ENCODE measurements around the gene KLRK1. TPM values are rescaled to one million over a fixed set of nuclear protein-coding genes. Genes with fewer than 3 reads are reported as not detected.
A peak's percentile ranks its signal among the peaks of the same experiment; 100 is the strongest.
"Not testable (repeated sequence)": the region's sequence is repeated elsewhere in the genome, so short reads cannot be mapped to it uniquely, and the experiment has no call there.

KLRK1 gene
- total and polyA plus RNA-seq, 2 donors (not counting 1 experiment from before 2014, with no cell fraction given) = 0.84 to 2.1 TPM

DNA sequence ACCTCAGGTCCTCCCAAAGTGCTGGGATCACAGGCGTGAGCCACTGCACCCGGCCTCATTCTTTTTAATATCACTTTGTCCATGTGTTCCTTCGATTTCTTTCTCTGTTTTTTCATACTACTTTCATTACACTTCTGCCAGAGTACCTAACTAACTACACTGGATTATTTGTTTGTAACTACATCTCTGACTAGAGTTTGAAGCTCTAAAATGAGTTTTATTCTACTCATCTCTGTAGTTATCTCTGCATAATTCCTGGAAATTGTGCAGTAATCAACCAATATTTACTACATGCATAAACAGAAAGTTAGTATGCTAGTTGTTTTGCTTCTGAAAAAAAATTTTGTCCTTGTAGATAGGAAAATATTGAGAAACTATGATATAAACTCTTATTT lies 15.2 kb downstream of the KLRK1 start:
- Histone ChIP-seq H3K27ac (ENCODE audit: low read length in 2 of 2) (no peak overlapping the region), H3K79me2 (ENCODE audit: control insufficient read depth, insufficient read depth, low read length) (no peaks in the 10 kb centered on the region), H3K4me2 (replicated peaks; ENCODE audit: low read depth, low read length, poor library complexity, severe bottlenecking) (no peak overlapping the region), H3K36me3 (replicated peaks in 1 of 2; ENCODE audit: control extremely low read depth in 1 of 2, control insufficient read depth in 1 of 2, extremely low read depth in 1 of 2, insufficient read depth in 2 of 2, low read length in 1 of 2) (no peaks in the 10 kb centered on the region), H3K9me3 (ENCODE audit: control extremely low read depth in 1 of 3, control insufficient read depth in 2 of 3, insufficient read depth in 1 of 3, low read length in 2 of 3) (peaks cover 0 to 3% (median 0%) of the 10 kb centered on the region in 3 donors), H3K4me1 (ENCODE audit: control insufficient read depth in 2 of 2, insufficient read depth in 2 of 2, low read length in 2 of 2) (peaks cover 7 to 15% of the 10 kb centered on the region in 2 donors), H3K4me3 (ENCODE audit: control extremely low read depth in 1 of 5, extremely low read depth in 1 of 5, insufficient read depth in 1 of 5, low read depth in 2 of 5, low read length in 4 of 5) (no peak overlapping the region), H3K9ac (ENCODE audit: low read length) (no peak overlapping the region), H4K20me1 (ENCODE audit: control insufficient read depth, insufficient read depth, low read length, poor library complexity, severe bottlenecking) (no peaks in the 10 kb centered on the region), H3K27me3 (replicated peaks in 1 of 4; ENCODE audit: control extremely low read depth in 1 of 4, control insufficient read depth in 3 of 4, insufficient read depth in 4 of 4, low read length in 3 of 4) (no peaks in the 10 kb centered on the region), H2AFZ (ENCODE audit: insufficient read depth, low read depth, low read length, poor library complexity, severe bottlenecking) (no peak overlapping the region)
- H3K9me3 Mint-ChIP-seq (ENCODE audit: insufficient read depth) = no peaks in the 10 kb centered on the region
- TF ChIP-seq, protein P1, sequence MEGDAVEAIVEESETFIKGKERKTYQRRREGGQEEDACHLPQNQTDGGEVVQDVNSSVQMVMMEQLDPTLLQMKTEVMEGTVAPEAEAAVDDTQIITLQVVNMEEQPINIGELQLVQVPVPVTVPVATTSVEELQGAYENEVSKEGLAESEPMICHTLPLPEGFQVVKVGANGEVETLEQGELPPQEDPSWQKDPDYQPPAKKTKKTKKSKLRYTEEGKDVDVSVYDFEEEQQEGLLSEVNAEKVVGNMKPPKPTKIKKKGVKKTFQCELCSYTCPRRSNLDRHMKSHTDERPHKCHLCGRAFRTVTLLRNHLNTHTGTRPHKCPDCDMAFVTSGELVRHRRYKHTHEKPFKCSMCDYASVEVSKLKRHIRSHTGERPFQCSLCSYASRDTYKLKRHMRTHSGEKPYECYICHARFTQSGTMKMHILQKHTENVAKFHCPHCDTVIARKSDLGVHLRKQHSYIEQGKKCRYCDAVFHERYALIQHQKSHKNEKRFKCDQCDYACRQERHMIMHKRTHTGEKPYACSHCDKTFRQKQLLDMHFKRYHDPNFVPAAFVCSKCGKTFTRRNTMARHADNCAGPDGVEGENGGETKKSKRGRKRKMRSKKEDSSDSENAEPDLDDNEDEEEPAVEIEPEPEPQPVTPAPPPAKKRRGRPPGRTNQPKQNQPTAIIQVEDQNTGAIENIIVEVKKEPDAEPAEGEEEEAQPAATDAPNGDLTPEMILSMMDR (IDR thresholded peaks at IDR 0.05) = no peak
- TF ChIP-seq EZH2 (IDR thresholded peaks at IDR 0.05; ENCODE audit: borderline replicate concordance, insufficient read depth, low read depth, low read length, poor library complexity, severe bottlenecking) = no peak
- intact Hi-C loops (cut with micrococcal nuclease) = no loop called here
- ATAC-seq (ENCODE audit: low read depth) = no peak
- H3K4me3 Mint-ChIP-seq = no peak overlapping the region
- no peak for DNase-seq
- ChIA-PET POLR2A (no interaction called here), CTCF (no interaction called here)
- WGBS (ENCODE audit: insufficient coverage) = 100% methylated on average over 1 of the region's 3 CpGs
- no peaks in the 10 kb centered on the region for H3K27me3 Mint-ChIP-seq
- peaks cover 12% of the 10 kb centered on the region for H3K4me1 Mint-ChIP-seq
- no peak overlapping the region for H3K27ac Mint-ChIP-seq

DNA sequence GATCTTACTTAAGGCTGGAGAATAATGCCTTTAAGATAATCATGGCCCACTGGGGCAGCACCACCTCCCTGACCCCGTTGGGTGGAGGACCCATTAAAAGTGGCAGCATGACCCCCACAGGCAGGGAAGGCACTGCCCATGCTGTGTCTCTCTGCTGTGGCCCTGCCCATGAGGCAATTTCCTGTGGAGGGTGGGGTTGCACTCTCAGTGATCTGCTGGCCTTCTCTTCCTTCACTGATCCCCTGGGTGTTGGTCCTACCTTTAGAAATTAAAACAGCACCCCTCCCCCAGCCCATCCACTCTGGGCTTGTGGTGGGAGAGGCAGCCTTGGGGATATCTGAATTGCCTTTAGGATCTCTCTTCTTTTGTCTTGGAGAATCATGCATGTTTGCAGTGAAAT lies 17.3 kb downstream of the KLRK1 start:
- Histone ChIP-seq H3K4me3 (ENCODE audit: control extremely low read depth in 1 of 5, extremely low read depth in 1 of 5, insufficient read depth in 1 of 5, low read depth in 2 of 5, low read length in 4 of 5) (no peak overlapping the region), H3K9me3 (ENCODE audit: control extremely low read depth in 1 of 3, control insufficient read depth in 2 of 3, insufficient read depth in 1 of 3, low read length in 2 of 3) (peaks cover 0 to 7% (median 0%) of the 10 kb centered on the region in 3 donors), H3K4me1 (ENCODE audit: control insufficient read depth in 2 of 2, insufficient read depth in 2 of 2, low read length in 2 of 2) (peaks cover 7 to 15% of the 10 kb centered on the region in 2 donors), H4K20me1 (ENCODE audit: control insufficient read depth, insufficient read depth, low read length, poor library complexity, severe bottlenecking) (no peaks in the 10 kb centered on the region), H3K79me2 (ENCODE audit: control insufficient read depth, insufficient read depth, low read length) (peaks cover 5% of the 10 kb centered on the region), H3K9ac (ENCODE audit: low read length) (no peak overlapping the region), H2AFZ (ENCODE audit: insufficient read depth, low read depth, low read length, poor library complexity, severe bottlenecking) (peak overlapping the region; percentile 18), H3K4me2 (replicated peaks; ENCODE audit: low read depth, low read length, poor library complexity, severe bottlenecking) (peak overlapping the region; percentile 26), H3K27me3 (replicated peaks in 1 of 4; ENCODE audit: control extremely low read depth in 1 of 4, control insufficient read depth in 3 of 4, insufficient read depth in 4 of 4, low read length in 3 of 4) (no peaks in the 10 kb centered on the region), H3K27ac (ENCODE audit: low read length in 2 of 2) (peak overlapping the region in 1 of 2 donors; percentile 47), H3K36me3 (replicated peaks in 1 of 2; ENCODE audit: control extremely low read depth in 1 of 2, control insufficient read depth in 1 of 2, extremely low read depth in 1 of 2, insufficient read depth in 2 of 2, low read length in 1 of 2) (no peaks in the 10 kb centered on the region)
- 80% methylated on average over 1 of the region's 1 CpG for WGBS (ENCODE audit: insufficient coverage)
- no peaks in the 10 kb centered on the region for H3K27me3 Mint-ChIP-seq
- H3K27ac Mint-ChIP-seq = no peak overlapping the region
- ChIA-PET CTCF (no interaction called here), POLR2A (no interaction called here)
- DNase-seq (no peak), ATAC-seq (ENCODE audit: low read depth) (no peak)
- no peak overlapping the region for H3K4me3 Mint-ChIP-seq
- H3K9me3 Mint-ChIP-seq (ENCODE audit: insufficient read depth) = no peaks in the 10 kb centered on the region
- intact Hi-C loops (cut with micrococcal nuclease) = no loop called here
- TF ChIP-seq, protein P1 (IDR thresholded peaks at IDR 0.05) = no peak
- TF ChIP-seq EZH2 (IDR thresholded peaks at IDR 0.05; ENCODE audit: borderline replicate concordance, insufficient read depth, low read depth, low read length, poor library complexity, severe bottlenecking) = no peak
- H3K4me1 Mint-ChIP-seq = peaks cover 12% of the 10 kb centered on the region

DNA sequence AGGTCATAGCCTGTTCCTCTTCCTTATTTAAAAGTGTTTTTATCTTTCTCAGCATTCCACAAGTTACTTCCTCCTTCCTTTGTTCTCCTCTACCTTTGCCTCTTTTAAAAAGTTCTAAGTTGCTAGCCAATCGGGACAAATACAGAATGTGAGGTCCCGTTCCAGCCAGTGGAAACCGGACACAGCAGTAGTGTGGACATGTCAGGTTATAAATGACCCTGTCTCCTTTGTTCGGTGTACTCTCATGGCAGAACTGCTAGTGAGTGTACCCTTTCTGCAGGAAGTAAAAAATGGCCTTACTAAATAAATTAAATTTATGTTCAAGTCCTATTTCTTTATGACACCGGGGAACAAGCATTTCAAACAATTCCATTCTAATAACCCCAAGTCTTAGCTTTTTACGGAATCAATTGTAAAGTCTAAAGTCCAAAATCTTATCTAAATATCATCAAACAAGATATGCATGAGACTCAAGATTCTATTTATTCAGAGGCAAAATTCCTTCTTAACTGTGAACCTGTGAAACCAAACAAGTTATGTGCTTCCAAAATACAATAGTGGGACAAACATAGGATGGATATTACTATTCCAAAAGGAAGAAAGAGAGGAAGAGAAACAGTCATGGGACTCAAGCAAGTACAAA lies 17.8 kb downstream of the KLRK1 start:
- H4K20me1 ChIP-seq (ENCODE audit: control insufficient read depth, insufficient read depth, low read length, poor library complexity, severe bottlenecking); H3K9ac ChIP-seq (ENCODE audit: low read length); H3K79me2 ChIP-seq (ENCODE audit: control insufficient read depth, insufficient read depth, low read length); H3K36me3 ChIP-seq (replicated peaks in 1 of 2; ENCODE audit: control extremely low read depth in 1 of 2, control insufficient read depth in 1 of 2, extremely low read depth in 1 of 2, insufficient read depth in 2 of 2, low read length in 1 of 2); H3K4me3 Mint-ChIP-seq; H3K9me3 ChIP-seq (ENCODE audit: control extremely low read depth in 1 of 3, control insufficient read depth in 2 of 3, insufficient read depth in 1 of 3, low read length in 2 of 3); H3K4me3 ChIP-seq (ENCODE audit: control extremely low read depth in 1 of 5, extremely low read depth in 1 of 5, insufficient read depth in 1 of 5, low read depth in 2 of 5, low read length in 4 of 5); POLR2A ChIA-PET; DNase-seq; H3K27ac Mint-ChIP-seq; H3K27me3 ChIP-seq (replicated peaks in 1 of 4; ENCODE audit: control extremely low read depth in 1 of 4, control insufficient read depth in 3 of 4, insufficient read depth in 4 of 4, low read length in 3 of 4); intact Hi-C loops (cut with micrococcal nuclease); H3K27me3 Mint-ChIP-seq; H3K9me3 Mint-ChIP-seq (ENCODE audit: insufficient read depth); ATAC-seq (ENCODE audit: low read depth); CTCF ChIA-PET: not testable (repeated sequence)
- 50% methylated on average over 3 of the region's 6 CpGs for WGBS (ENCODE audit: insufficient coverage)
- Histone ChIP-seq H3K4me1 (ENCODE audit: control insufficient read depth in 2 of 2, insufficient read depth in 2 of 2, low read length in 2 of 2) (peaks cover 11 to 15% of the 10 kb centered on the region in 2 donors), H3K27ac (ENCODE audit: low read length in 2 of 2) (peak overlapping the region in 1 of 2 donors; percentile 47), H3K4me2 (replicated peaks; ENCODE audit: low read depth, low read length, poor library complexity, severe bottlenecking) (peak overlapping the region; percentile 26), H2AFZ (ENCODE audit: insufficient read depth, low read depth, low read length, poor library complexity, severe bottlenecking) (peak overlapping the region; percentile 18)
- H3K4me1 Mint-ChIP-seq = peaks cover 12% of the 10 kb centered on the region
